GM12878 (cell line): Measurements from ENCODE around the gene ITPKB. TPM values are rescaled to one million over a fixed set of nuclear protein-coding genes. Genes with fewer than 3 reads are reported as not detected.

Experiments used
- ATAC-seq: fragments of 200-7000 bp; cut with Tn5 transposase; 3 replicates; pipeline ENCODE4 v1.9.1; 2020; ENCODE audit warnings: mild to moderate bottlenecking, moderate library complexity
- BruUV-seq: library from RNA; stranded (reverse); fragments of 400-500 nt; replicated peaks from 2 replicates; lab custom pipeline; 2021; lab: Mats Ljungman, UMichigan
- CTCF ChIA-PET: fragments of 300-600 bp; sonication (Branson Sonifier 250); formaldehyde crosslinking; extraction: SDS; loops from one replicate; lab custom pipeline; 2021; ENCODE audit warnings: inconsistent platforms; lab: Yijun Ruan, JAX
- POLR2A ChIA-PET: fragments of 350-600 bp; formaldehyde crosslinking; extraction: SDS; loops from one replicate; lab custom pipeline; 2021; ENCODE audit warnings: inconsistent platforms; lab: Charles Lee
- RAD21 ChIA-PET: fragments of 300-600 bp; sonication (Branson Sonifier 250); formaldehyde crosslinking; loops from one replicate; lab custom pipeline; 2023; ENCODE audit warnings: antibody characterized with exemption; ENCODE audit not compliant: unreplicated experiment; lab: Charles Lee
- SMC1A ChIA-PET: fragments of 300-600 bp; sonication (Branson Sonifier 250); formaldehyde crosslinking; loops from one replicate; lab custom pipeline; 2023; ENCODE audit not compliant: unreplicated experiment, uncharacterized antibody; lab: Charles Lee
- DNase-seq: peaks from one replicate; pipeline ENCODE4 v3.0.0-alpha.2; 2011; ENCODE audit warnings: low read depth, low spot score
- FAIRE-seq: peaks from 3 replicates; lab custom pipeline; 2011; peaks lifted over from hg19 to GRCh38; lab: Jason Lieb, UNC
- H2AFZ ChIP-seq: 2 replicates; pipeline ENCODE4 v1.6.0; 2011; ENCODE audit warnings: low read depth, low read length, control low read depth; ENCODE audit not compliant: control insufficient read depth
- H3K27ac ChIP-seq: 2 replicates; pipeline ENCODE4 v1.5.1; 2011; ENCODE audit warnings: control low read depth; ENCODE audit not compliant: control insufficient read depth, insufficient read depth
- H3K27me3 ChIP-seq, 2 experiments: replicated peaks in 1 of 2; 2 replicates each; pipeline versions ENCODE4 v1.6.0 to v1.6.1; 2011; ENCODE audit warnings: low read length in 1 of 2; ENCODE audit not compliant: control insufficient read depth in 2 of 2, insufficient read depth in 2 of 2
- H3K36me3 ChIP-seq, 2 experiments: 2 replicates each; pipeline ENCODE4 v1.5.1; 2011; ENCODE audit warnings: low read length in 1 of 2; ENCODE audit not compliant: control insufficient read depth in 2 of 2, insufficient read depth in 2 of 2
- H3K4me1 ChIP-seq: 2 replicates; pipeline ENCODE4 v1.6.1; 2011; ENCODE audit warnings: mild to moderate bottlenecking, low read length, moderate library complexity, mixed read lengths; ENCODE audit not compliant: control insufficient read depth, insufficient read depth
- H3K4me2 ChIP-seq: 2 replicates; pipeline ENCODE4 v1.6.0; 2011; ENCODE audit warnings: control low read depth; ENCODE audit not compliant: control insufficient read depth, insufficient read depth
- H3K4me3 ChIP-seq: fragments of 200-600 bp; sonication (generic); 2 replicates; pipeline ENCODE4 v1.5.1; 2016
- H3K79me2 ChIP-seq: 2 replicates; pipeline ENCODE4 v1.6.0; 2011; ENCODE audit warnings: low read length; ENCODE audit not compliant: control insufficient read depth, insufficient read depth
- H3K9ac ChIP-seq: 2 replicates; pipeline ENCODE4 v1.8.0; 2011; ENCODE audit warnings: low read length, control low read depth, mixed read lengths; ENCODE audit not compliant: control insufficient read depth, insufficient read depth
- H3K9me3 ChIP-seq: replicated peaks from 3 replicates; pipeline ENCODE4 v1.5.1; 2011; ENCODE audit warnings: mild to moderate bottlenecking, low read length; ENCODE audit not compliant: control insufficient read depth, insufficient read depth
- H4K20me1 ChIP-seq: 2 replicates; pipeline ENCODE4 v1.6.0; 2011; ENCODE audit not compliant: control insufficient read depth, insufficient read depth
- ATF2 ChIP-seq: IDR thresholded peaks from 2 replicates; pipeline ENCODE4 v1.6.1; 2012; ENCODE audit warnings: low read length, inconsistent platforms
- CHD4 ChIP-seq: fragments of 200-600 bp; sonication (generic); IDR thresholded peaks from 2 replicates; pipeline ENCODE4 v1.6.1; 2016; ENCODE audit warnings: mild to moderate bottlenecking
- E2F8 ChIP-seq: fragments of 450-650 bp; IDR thresholded peaks from 2 replicates; pipeline ENCODE4 v1.6.1; 2018; ENCODE audit warnings: mild to moderate bottlenecking, low read depth, moderate library complexity; ENCODE audit not compliant: partially characterized antibody
- IKZF2 ChIP-seq, 2 experiments: fragments of 450-650 bp; IDR thresholded peaks; 2 replicates each; pipeline ENCODE4 v1.6.1; 2017; ENCODE audit warnings: mild to moderate bottlenecking in 2 of 2, moderate library complexity in 2 of 2
- JUNB ChIP-seq: IDR thresholded peaks from 2 replicates; pipeline ENCODE4 v1.6.1; 2016; ENCODE audit warnings: antibody characterized with exemption, mild to moderate bottlenecking
- NFYA ChIP-seq: IDR thresholded peaks from 2 replicates; pipeline ENCODE4 v1.6.1; 2011; ENCODE audit warnings: low read depth, mild to moderate bottlenecking, low read length, improper control_type of control experiment, borderline replicate concordance
- NR2C2 ChIP-seq: IDR thresholded peaks from 2 replicates; pipeline ENCODE4 v1.6.1; 2011; ENCODE audit warnings: borderline replicate concordance, low read depth; ENCODE audit not compliant: control insufficient read depth, insufficient read length
- PML ChIP-seq: IDR thresholded peaks from 2 replicates; pipeline ENCODE4 v1.6.1; 2012; ENCODE audit warnings: low read length, inconsistent platforms
- POLR2A ChIP-seq: IDR thresholded peaks from 2 replicates; pipeline ENCODE4 v1.6.1; 2011; ENCODE audit warnings: low read depth, mild to moderate bottlenecking, low read length
- POU2F2 ChIP-seq: IDR thresholded peaks from 3 replicates; pipeline ENCODE4 v1.6.1; 2011; ENCODE audit warnings: low read depth, mild to moderate bottlenecking, low read length, borderline replicate concordance
- RELB ChIP-seq: fragments of 450-650 bp; IDR thresholded peaks from 2 replicates; pipeline ENCODE4 v1.6.1; 2017; ENCODE audit warnings: low read depth, mild to moderate bottlenecking, moderate library complexity
- SIX5 ChIP-seq: IDR thresholded peaks from 2 replicates; pipeline ENCODE4 v1.6.1; 2011; ENCODE audit warnings: mild to moderate bottlenecking, low read depth, low read length, moderate library complexity; ENCODE audit not compliant: severe bottlenecking
- SMARCA5 ChIP-seq: fragments of 450-650 bp; IDR thresholded peaks from 2 replicates; pipeline ENCODE4 v1.6.1; 2017; ENCODE audit warnings: mild to moderate bottlenecking
- ZBED1 ChIP-seq: IDR thresholded peaks from 2 replicates; pipeline ENCODE4 v1.6.1; 2016; ENCODE audit warnings: borderline replicate concordance
- ZBTB4 ChIP-seq: fragments of 450-650 bp; formaldehyde crosslinking; IDR thresholded peaks from 2 replicates; pipeline ENCODE4 v1.4.0; 2022; ENCODE audit warnings: mild to moderate bottlenecking, moderate library complexity
- ZSCAN29 ChIP-seq: fragments of 450-650 bp; IDR thresholded peaks from 2 replicates; pipeline ENCODE4 v1.6.1; 2017; ENCODE audit warnings: mild to moderate bottlenecking, moderate library complexity
- WGBS: methylation state at CpG from one replicate; pipeline ENCODE4 v1.1.6; 2016; ENCODE audit warnings: low lambda C conversion rate; ENCODE audit not compliant: insufficient replicate concordance, insufficient coverage; ENCODE audit errors: missing lambda C conversion rate; 5-methylcytosine and 5-hydroxymethylcytosine counted together
- in situ Hi-C: fragments of 300-500 bp; cut with MboI; formaldehyde crosslinking; loops from 9 replicates; pipeline ENCODE4 v1.14.3; 2018; ENCODE audit warnings: mixed read lengths
- intact Hi-C: fragments of 100-400 bp; cut with micrococcal nuclease; formaldehyde crosslinking; loops from one replicate; pipeline ENCODE4 v1.14.2; 2022; ENCODE audit not compliant: unreplicated experiment
- polyA plus RNA-seq, 11 experiments: library from polyadenylated mRNA; depleted of rRNA in 4 of 11; unstranded in 6 of 11; stranded (reverse) in 5 of 11; fragments of >200 nt; fragmentation: Nextera tagmentation in 4 of 11; fragmentation: Illumina TruSeq in 1 of 11; extraction: Ambion mirVana in 4 of 11; extraction: Trizol in 1 of 11; gene quantifications; 1 replicate in 1 of 11; 2 replicates in 10 of 11; pipeline versions ENCODE4 v1.2.1 to v1.2.3, GENCODE V29; 2011 to 2016; ENCODE audit warnings: inconsistent platforms in 2 of 11, missing spikeins in 2 of 11, low read depth in 1 of 11
- total RNA-seq, 4 experiments: library from RNA; depleted of rRNA in 3 of 4; stranded (reverse); fragments of >200 nt in 3 of 4; fragmentation: Illumina TruSeq in 1 of 4; extraction: Trizol in 1 of 4; gene quantifications; 2 replicates each; pipeline versions ENCODE4 v1.2.1 to v1.2.3, GENCODE V29; 2013 to 2021

Gene ITPKB
- total and polyA plus RNA-seq, 10 of the 15 experiments (the other 5 are each of a cell fraction or from before 2014, with no cell fraction given) = 1.3 to 38.7 (median 12.9) TPM

- TF ChIP-seq IKZF2 (IDR thresholded peaks at IDR 0.05) = no peak
- no peak for TF ChIP-seq E2F8
- TF ChIP-seq NR2C2 = no peak
- TF ChIP-seq, all 136 proteins: peak for 0
Measured at GRCh38 chr1:226659641-226660040, 79.4 kb downstream of the ITPKB start (continued).

- no peaks in the 10 kb centered on the region for H3K27me3 ChIP-seq
- SMC1A ChIA-PET = interaction anchor here (1.3 kb wide), 1 partner anchor 29 kb away, joined by 4 read pairs; no protein-coding TSS in a partner anchor
- H3K9ac ChIP-seq = no peak overlapping the region
- DNase-seq (no peak), ATAC-seq (no peak), FAIRE-seq (no peak)
- CTCF ChIA-PET = interaction anchor here (0.8 kb wide), 2 partner anchors 19 to 169 kb away, joined by 3 read pairs; no protein-coding TSS in a partner anchor
- H2AFZ ChIP-seq = no peak overlapping the region
- WGBS = 96% methylated on average over 5 of the region's 5 CpGs
- RAD21 ChIA-PET = no interaction called here
- peaks cover 71% of the 10 kb centered on the region for H3K4me1 ChIP-seq
- in situ Hi-C loops (no loop called here), intact Hi-C loops (no loop called here)
- BruUV-seq = no TSS peak
- H3K4me3 ChIP-seq = no peak overlapping the region
- H3K4me2 ChIP-seq = no peak overlapping the region
- H4K20me1 ChIP-seq = no peaks in the 10 kb centered on the region; the same call in 1 of the 2 replicates
- POLR2A ChIA-PET = no interaction called here
- H3K36me3 ChIP-seq = peaks cover 5 to 15% of the 10 kb centered on the region in 2 experiments; a peak in 3 of 4 replicates
- no peaks in the 10 kb centered on the region for H3K9me3 ChIP-seq
- peaks cover 49% of the 10 kb centered on the region for H3K79me2 ChIP-seq
- no peak overlapping the region for H3K27ac ChIP-seq
- TF ChIP-seq ATF2 (no peak), RELB (no peak), ZBTB4 (CRISPR knock-in tag) (no peak), ZSCAN29 (no peak), POLR2A (no peak), SIX5 (no peak), ZBED1 (no peak), SMARCA5 (no peak), NFYA (no peak), JUNB (no peak), POU2F2 (no peak), CHD4 (no peak), PML (no peak)
Measured at GRCh38 chr1:226659136-226659535, 79.9 kb downstream of the ITPKB start.
